Stimulated activated CD8-positive, alpha-beta memory T cell treated with anti-CD3 and anti-CD28 coated beads, Interleukin-12 subunit alpha, Interleukin-12 subunit beta, amount 100 ng/mL, for 1 hour (primary cell): ENCODE measurements around the gene PUDP.
"Not testable (repeated sequence)": the region's sequence is repeated elsewhere in the genome, so short reads cannot be mapped to it uniquely, and the experiment has no call there.

Experiments
- DNase-seq: peaks from one replicate; pipeline ENCODE4 v3.0.0-alpha.2; 2020; ENCODE audit warnings: low read depth

The PUDP gene

DNA sequence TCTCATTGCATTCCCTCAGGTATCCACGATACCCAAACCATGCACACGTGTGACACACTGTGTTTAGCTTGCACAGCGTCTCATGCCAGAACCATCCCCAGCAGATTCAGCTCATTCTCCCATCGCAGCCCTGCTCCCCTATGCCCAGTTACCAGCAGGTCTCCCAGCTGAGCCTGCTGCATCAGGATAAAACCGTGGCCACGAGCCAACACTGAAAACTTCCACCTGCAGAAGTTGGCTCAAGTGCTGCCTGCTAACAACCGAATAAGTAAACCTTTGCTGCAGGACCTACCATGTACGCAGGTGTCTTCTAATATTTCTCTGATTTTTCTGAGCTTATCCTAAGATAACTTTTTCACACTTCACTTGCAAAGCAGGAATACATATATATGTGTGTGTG lies 120.9 kb downstream of the PUDP start:
- no peak for DNase-seq

DNA sequence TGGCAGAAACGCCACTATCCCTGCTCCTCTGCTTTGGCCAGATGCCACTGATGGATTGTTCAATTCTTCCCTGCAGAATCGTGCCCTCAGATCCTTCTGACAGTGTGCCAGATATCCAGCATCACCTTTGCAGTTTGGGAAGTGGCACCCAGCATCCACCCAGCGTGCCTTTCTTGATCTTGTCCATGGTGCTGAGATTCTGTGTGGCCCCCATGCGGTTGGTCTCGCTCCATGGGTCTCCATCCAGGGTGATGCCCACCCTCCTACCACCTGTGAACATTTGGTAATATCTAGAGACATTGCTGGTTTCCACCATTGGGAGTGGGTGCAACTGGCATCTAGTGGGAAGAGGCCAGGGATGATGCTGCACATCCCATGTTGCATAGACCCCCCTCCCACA lies 121.6 kb downstream of the PUDP start:
- DNase-seq = not testable (repeated sequence)

DNA sequence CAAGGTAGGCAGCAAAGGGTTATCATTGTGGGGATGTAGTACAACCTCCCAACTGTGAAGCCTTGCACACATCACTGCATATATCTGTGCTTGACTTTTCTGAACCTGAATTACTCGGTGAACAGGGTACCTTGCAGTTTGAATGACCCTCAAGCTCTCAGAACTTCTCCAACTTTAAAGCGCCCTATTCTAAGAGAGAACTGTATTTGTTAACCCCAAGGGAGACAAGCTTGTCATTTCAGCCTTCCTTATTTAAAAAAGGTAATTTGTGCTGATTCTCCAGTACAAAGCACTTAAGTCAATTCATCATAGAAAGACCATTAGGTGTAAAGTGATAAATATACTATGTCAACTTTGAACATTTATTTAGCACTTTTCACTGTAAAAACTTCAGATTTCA lies 122.5 kb downstream of the PUDP start:
- DNase-seq = no peak

GRCh38 chrX:7024850-7025249 lies 123.1 kb downstream of the PUDP start:
- DNase-seq = no peak

- DNase-seq = not testable (repeated sequence)
Observed at GRCh38 chrX:7022996-7023395, 125.0 kb downstream of the PUDP start.

- DNase-seq = no peak
Observed at GRCh38 chrX:7021991-7022390, 126.0 kb downstream of the PUDP start.

GRCh38 chrX:7019555-7019954 lies 128.4 kb downstream of the PUDP start:
- DNase-seq = no peak

- DNase-seq = not testable (repeated sequence)
Observed at GRCh38 chrX:7012262-7012834, 135.6 kb downstream of the PUDP start.

GRCh38 chrX:7010897-7011296 lies 137.1 kb downstream of the PUDP start:
- DNase-seq = not testable (repeated sequence)

DNA sequence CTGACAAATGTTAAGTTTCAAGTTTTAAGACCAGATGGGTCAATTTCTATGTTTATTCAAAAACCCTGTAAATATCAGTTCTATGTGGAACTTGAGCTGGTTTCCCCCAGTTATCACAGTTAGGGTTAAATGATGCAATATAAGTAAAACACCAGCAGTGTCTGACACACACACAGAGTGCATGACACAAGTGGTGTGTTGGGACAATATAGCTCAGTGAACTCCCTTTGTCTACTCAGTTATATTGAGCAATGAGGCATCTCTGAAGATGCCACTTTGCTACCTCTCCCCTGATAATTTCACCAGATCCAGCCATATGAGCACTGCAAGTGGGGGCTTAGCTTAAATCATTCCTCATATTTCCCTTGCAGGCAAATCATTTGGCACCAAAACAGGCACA lies 140.6 kb downstream of the PUDP start:
- not testable (repeated sequence) for DNase-seq
